HCEC 1CT (cell line): ENCODE results near the gene IL4I1.

Experiments
- DNase-seq: peaks from one replicate; pipeline ENCODE4 v3.0.0-alpha.2; 2017

The IL4I1 gene

GRCh38 chr19:49923055-49924003 lies 26.6 kb upstream of the IL4I1 start:
- no peak for DNase-seq

- DNase-seq, result peak; percentile 73
Measured at GRCh38 chr19:49921871-49922795, 25.4 kb upstream of the IL4I1 start.

- DNase-seq, result no peak
Measured at GRCh38 chr19:49920624-49921363, 24.1 kb upstream of the IL4I1 start.

GRCh38 chr19:49918089-49918488 lies 21.4 kb upstream of the IL4I1 start:
- DNase-seq, result no peak

- DNase-seq, result no peak
Measured at GRCh38 chr19:49916839-49917733, 20.4 kb upstream of the IL4I1 start.

GRCh38 chr19:49915271-49915670 lies 18.6 kb upstream of the IL4I1 start:
- no peak for DNase-seq

- DNase-seq, result no peak
Measured at GRCh38 chr19:49913720-49914119, 17.0 kb upstream of the IL4I1 start.

GRCh38 chr19:49912965-49913685 lies 16.4 kb upstream of the IL4I1 start:
- no peak for DNase-seq

- no peak for DNase-seq
Measured at GRCh38 chr19:49911381-49912145, 14.9 kb upstream of the IL4I1 start.

- DNase-seq, result no peak
Measured at GRCh38 chr19:49910179-49910578, 13.5 kb upstream of the IL4I1 start.

GRCh38 chr19:49908480-49909420 lies 12.1 kb upstream of the IL4I1 start:
- DNase-seq, result no peak

- no peak for DNase-seq
Measured at GRCh38 chr19:49907745-49908446, 11.2 kb upstream of the IL4I1 start.

- no peak for DNase-seq
Measured at GRCh38 chr19:49906879-49907564, 10.3 kb upstream of the IL4I1 start.

GRCh38 chr19:49904136-49904535 lies 7.4 kb upstream of the IL4I1 start:
- DNase-seq, result no peak

GRCh38 chr19:49895566-49896297 lies 955 bp downstream of the IL4I1 start:
- no peak for DNase-seq

GRCh38 chr19:49894879-49895565 lies 1.7 kb downstream of the IL4I1 start:
- DNase-seq, result no peak
